Measurements from ENCODE around the gene PLPP7. TPM values are rescaled to one million over a fixed set of nuclear protein-coding genes. Genes with fewer than 3 reads are reported as not detected.
A peak's percentile ranks its signal among the peaks of the same experiment; 100 is the strongest.

The PLPP7 gene
- total RNA-seq, 1 donor from 2014 or later, result 1.5 TPM

DNA sequence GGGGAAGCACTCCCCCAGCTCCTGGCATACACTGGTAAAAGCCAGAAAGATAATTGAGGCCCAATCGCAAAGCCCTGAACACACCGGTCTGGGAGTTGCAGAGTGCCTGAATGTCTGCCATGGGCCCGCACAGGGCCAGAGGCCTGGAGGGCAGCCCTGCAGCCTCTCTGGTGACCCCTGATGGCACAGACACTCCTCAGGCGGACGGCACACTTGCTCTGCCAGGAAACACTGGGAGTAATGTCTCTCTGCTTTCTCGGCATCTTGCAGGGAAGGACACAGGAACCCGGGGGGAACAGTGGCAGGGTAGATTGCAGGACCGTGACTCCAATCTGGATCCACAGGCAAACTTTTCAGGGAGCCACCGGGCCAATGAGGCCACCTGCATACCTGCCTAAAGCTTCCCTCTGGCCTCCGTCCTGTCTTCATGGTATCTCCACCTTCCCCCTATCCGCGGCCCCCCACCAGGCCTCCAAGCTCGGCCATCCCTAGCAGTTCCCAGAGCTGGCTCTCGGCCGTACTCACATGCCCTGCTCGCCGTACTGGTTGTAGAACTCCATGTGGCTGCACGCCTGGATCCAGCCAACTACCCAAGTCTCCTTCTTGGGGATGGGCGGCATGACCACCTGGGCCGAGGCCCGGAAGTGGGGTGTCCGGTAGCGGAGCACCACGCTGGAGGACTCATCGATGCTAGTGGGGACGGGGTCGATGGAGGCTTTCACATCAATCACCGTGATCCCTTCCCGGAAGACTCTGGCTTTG is 14.0 kb upstream of the PLPP7 start:
- no peak overlapping the region for H3K4me3 Mint-ChIP-seq (ENCODE audit: unreplicated experiment)

DNA sequence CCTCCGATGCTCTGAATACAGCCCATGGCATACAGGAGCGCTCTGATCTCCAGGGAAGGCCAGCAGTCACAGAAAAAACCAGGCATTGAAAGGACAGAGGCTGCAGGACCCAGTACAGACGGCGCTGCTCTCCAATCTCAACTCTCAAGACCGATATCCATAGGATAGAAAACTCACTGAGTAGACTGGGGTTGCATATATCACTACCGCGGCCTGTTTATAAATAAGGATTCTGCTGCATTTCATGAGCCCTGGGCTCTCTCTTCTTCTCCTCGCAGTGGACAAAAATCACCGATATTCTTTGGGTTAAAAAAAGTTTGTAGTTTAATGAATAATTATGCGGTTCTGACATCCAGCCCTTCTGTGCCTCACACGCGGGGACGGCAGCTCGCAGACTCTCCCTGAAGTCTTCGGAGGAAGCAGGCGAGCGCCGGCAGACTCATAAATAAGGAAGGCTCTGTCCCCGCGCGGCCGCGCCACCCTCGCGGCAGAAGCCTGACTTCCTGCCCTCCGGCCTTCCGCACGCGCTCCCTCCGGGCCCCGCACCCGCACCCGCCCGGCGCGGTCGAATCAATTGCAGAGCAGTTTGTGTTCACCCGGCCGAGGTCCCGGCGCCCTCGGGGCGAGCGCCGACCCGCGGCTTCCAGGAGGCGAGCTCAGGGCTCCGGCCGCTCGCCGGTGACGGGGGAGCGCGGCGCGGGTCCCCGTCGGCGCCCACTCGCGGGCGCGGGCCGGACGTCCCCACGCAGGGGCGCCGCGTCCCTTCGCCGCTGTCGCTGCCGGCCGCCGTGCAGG is 13.2 kb upstream of the PLPP7 start, which contains the start of gene FAM78A:
TSS of gene FAM78A (minus strand) at position 417 of the 795 bp plus-strand sequence. CDS start at position 86, 331 bp downstream.
- Mint-ChIP-seq H3K36me3 (ENCODE audit: low read depth) (no peaks in the 10 kb centered on the region), H3K27ac (ENCODE audit: unreplicated experiment) (no peak within 1 kb of the TSS), H3K9me3 (ENCODE audit: low read depth) (no peaks in the 10 kb centered on the region), H3K27me3 (ENCODE audit: low read depth) (peaks cover 6% of the 10 kb centered on the region), H3K4me3 (ENCODE audit: unreplicated experiment) (peak within 1 kb of the TSS; percentile 49), H3K4me1 (ENCODE audit: low read depth) (peaks cover 2% of the 10 kb centered on the region)
- no peak for DNase-seq (ENCODE audit: low spot score)
- TF ChIP-seq, protein P1, sequence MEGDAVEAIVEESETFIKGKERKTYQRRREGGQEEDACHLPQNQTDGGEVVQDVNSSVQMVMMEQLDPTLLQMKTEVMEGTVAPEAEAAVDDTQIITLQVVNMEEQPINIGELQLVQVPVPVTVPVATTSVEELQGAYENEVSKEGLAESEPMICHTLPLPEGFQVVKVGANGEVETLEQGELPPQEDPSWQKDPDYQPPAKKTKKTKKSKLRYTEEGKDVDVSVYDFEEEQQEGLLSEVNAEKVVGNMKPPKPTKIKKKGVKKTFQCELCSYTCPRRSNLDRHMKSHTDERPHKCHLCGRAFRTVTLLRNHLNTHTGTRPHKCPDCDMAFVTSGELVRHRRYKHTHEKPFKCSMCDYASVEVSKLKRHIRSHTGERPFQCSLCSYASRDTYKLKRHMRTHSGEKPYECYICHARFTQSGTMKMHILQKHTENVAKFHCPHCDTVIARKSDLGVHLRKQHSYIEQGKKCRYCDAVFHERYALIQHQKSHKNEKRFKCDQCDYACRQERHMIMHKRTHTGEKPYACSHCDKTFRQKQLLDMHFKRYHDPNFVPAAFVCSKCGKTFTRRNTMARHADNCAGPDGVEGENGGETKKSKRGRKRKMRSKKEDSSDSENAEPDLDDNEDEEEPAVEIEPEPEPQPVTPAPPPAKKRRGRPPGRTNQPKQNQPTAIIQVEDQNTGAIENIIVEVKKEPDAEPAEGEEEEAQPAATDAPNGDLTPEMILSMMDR (IDR thresholded peaks at IDR 0.05), result no peak

More for the DNA sequence above, 14.0 kb upstream of the PLPP7 start:
- Mint-ChIP-seq H3K27me3 (ENCODE audit: low read depth) (peaks cover 2% of the 10 kb centered on the region), H3K9me3 (ENCODE audit: low read depth) (no peaks in the 10 kb centered on the region), H3K4me1 (ENCODE audit: low read depth) (peaks cover 2% of the 10 kb centered on the region), H3K27ac (ENCODE audit: unreplicated experiment) (no peak overlapping the region), H3K36me3 (ENCODE audit: low read depth) (no peaks in the 10 kb centered on the region)
- TF ChIP-seq, protein P1 (IDR thresholded peaks at IDR 0.05), result no peak
- DNase-seq (ENCODE audit: low spot score), result no peak

GRCh38 chr9:131276891-131277286 is 12.6 kb upstream of the PLPP7 start:
- no peaks in the 10 kb centered on the region for H3K9me3 Mint-ChIP-seq (ENCODE audit: low read depth)
- DNase-seq (ENCODE audit: low spot score), result no peak
- H3K27ac Mint-ChIP-seq (ENCODE audit: unreplicated experiment), result no peak overlapping the region
- peaks cover 1% of the 10 kb centered on the region for H3K36me3 Mint-ChIP-seq (ENCODE audit: low read depth)
- peaks cover 2% of the 10 kb centered on the region for H3K4me1 Mint-ChIP-seq (ENCODE audit: low read depth)
- TF ChIP-seq, protein P1 (IDR thresholded peaks at IDR 0.05), result no peak
- no peak overlapping the region for H3K4me3 Mint-ChIP-seq (ENCODE audit: unreplicated experiment)
- peaks cover 9% of the 10 kb centered on the region for H3K27me3 Mint-ChIP-seq (ENCODE audit: low read depth)

DNA sequence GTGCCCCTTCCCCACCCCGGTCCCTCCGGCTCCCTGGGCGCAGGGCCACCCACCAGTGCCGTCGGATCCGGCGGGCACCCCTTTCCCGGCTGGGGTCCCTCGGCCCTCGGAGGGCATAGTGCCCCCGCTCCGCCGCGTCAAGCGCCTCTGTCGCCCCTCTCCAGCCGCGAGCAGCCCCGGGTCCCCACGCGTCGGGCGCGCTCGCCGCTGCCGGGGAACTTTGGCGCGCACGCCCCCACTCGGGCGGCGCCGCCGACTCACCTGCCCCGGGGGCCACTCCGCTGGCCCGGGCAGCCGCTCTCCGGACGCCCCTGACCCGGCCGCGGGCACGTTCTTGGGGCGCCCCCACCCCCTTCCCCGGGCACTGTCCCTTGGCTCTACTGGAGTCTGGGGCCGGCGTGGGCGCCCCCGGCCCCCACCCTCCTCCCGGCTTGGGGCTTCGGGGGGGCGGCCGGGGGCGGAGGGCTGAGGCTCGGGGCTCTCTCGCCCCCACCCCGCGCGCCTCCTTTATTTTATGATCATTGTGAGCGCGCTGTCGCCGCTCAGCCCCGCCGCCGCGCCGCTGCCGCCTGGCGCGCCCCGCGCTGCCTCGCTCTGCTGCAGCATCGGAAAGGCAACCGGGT is 12.1 kb upstream of the PLPP7 start:
- peaks cover 1% of the 10 kb centered on the region for H3K36me3 Mint-ChIP-seq (ENCODE audit: low read depth)
- peaks cover 7% of the 10 kb centered on the region for H3K4me1 Mint-ChIP-seq (ENCODE audit: low read depth)
- peaks cover 14% of the 10 kb centered on the region for H3K27me3 Mint-ChIP-seq (ENCODE audit: low read depth)
- no peak overlapping the region for H3K4me3 Mint-ChIP-seq (ENCODE audit: unreplicated experiment)
- DNase-seq (ENCODE audit: low spot score), result no peak
- TF ChIP-seq, protein P1 (IDR thresholded peaks at IDR 0.05), result peak; percentile 28
- no peaks in the 10 kb centered on the region for H3K9me3 Mint-ChIP-seq (ENCODE audit: low read depth)
- H3K27ac Mint-ChIP-seq (ENCODE audit: unreplicated experiment), result no peak overlapping the region

All from chondrocyte (in vitro differentiated cells).